Spleen (tissue), 7 donors: ENCODE data around the gene TCP11L1.

Experiments
- CTCF ChIP-seq, 11 experiments: fragments of 200-600 bp in 7 of 11; fragments of 450-650 bp in 4 of 11; sonication (generic) in 4 of 11; IDR thresholded peaks in 8 of 11; conservative IDR thresholded peaks in 3 of 11; 1 replicate in 7 of 11; 2 replicates in 4 of 11; pipeline versions ENCODE4 v1.4.0 to v1.8.0; 2016 to 2021; ENCODE audit warnings: antibody characterized with exemption in 11 of 11, inconsistent platforms in 4 of 11, mild to moderate bottlenecking in 1 of 11
- POLR2A ChIP-seq, 3 donors: fragments of 450-650 bp; IDR thresholded peaks; one replicate each; pipeline ENCODE4 v1.5.1; 2017; ENCODE audit warnings: antibody characterized with exemption in 3 of 3, mild to moderate bottlenecking in 1 of 3
- POLR2AphosphoS5 ChIP-seq, 3 donors: sonication (generic); formaldehyde crosslinking; IDR thresholded peaks; one replicate each; pipeline ENCODE4 v1.5.1; 2017; ENCODE audit warnings: antibody characterized with exemption in 3 of 3
- donor health status: DM: no; HTN: no; CAD: no; lungs with moderate emphysema.
- donor health status: DM: no; HTN: no; CAD: no.
- donor health status: DM: no; HTN: no; CAD: no.

GRCh38 chr11:33001281-33001680 lies 38.1 kb upstream of the TCP11L1 start:
- TF ChIP-seq CTCF (IDR thresholded peaks at IDR 0.05 in 8 of 11, conservative IDR thresholded peaks at IDR 0.05 in 3 of 11) (no peak), POLR2AphosphoS5 (IDR thresholded peaks at IDR 0.05) (no peak), POLR2A (IDR thresholded peaks at IDR 0.05) (no peak)
